ENCODE results near the gene FGF1.

The FGF1 gene

GRCh38 chr5:142618130-142618523, 67.8 kb downstream of the FGF1 start:
- ATAC-seq = peak; percentile 13; the same call in 1 of the 3 replicates
- TF ChIP-seq PATZ1 (CRISPR knock-in tag; IDR thresholded peaks at IDR 0.05; ENCODE audit: borderline replicate concordance) = no peak
- no peak for TF ChIP-seq TOX (CRISPR knock-in tag; IDR thresholded peaks at IDR 0.05; ENCODE audit: borderline replicate concordance)
- TF ChIP-seq ISL1 (CRISPR knock-in tag; IDR thresholded peaks at IDR 0.05) = no peak
- TF ChIP-seq SNAI2 (CRISPR knock-in tag; IDR thresholded peaks at IDR 0.05) = no peak

DNA sequence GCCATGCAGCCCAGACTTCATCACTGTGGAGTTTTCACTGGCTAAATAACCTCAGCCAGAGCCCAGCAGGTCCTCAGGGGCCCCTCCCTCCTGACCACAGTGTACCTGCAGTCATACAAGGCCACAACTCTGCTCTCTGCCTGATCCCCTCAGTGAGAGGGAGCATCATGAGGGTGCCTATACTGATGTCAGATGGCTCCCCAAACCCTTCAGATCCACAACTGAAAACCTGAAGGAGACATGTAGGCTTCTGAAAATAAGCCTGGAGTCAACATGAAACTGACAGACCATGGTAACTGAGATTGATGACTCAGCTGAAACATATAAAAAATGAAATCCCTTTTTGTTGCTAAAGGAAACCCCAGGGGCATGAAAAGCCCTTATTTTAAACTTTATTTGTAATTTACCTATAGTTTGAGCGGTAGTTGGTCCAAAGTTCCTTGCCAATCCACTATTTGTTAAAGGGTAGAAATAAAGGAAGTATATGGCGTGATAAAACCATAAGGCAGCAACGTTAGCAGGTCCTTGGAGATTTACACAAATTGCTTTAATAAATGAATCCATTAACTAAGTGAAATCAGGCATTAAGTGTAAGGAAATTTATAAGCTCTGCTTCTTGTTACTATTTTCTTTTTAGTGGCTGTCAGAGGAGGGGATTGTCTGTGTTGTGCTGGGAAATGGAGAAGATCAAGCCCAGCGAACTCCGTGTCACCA, 68.3 kb downstream of the FGF1 start:
- ATAC-seq = no peak
- TF ChIP-seq TSHZ2 (CRISPR knock-in tag; IDR thresholded peaks at IDR 0.05) (no peak), OSR1 (CRISPR knock-in tag; IDR thresholded peaks at IDR 0.05) (no peak), ZFP30 (CRISPR knock-in tag; IDR thresholded peaks at IDR 0.05) (no peak), GLIS3 (CRISPR knock-in tag; IDR thresholded peaks at IDR 0.05) (no peak), ZFP3 (CRISPR knock-in tag; IDR thresholded peaks at IDR 0.05) (no peak), TCF4 (CRISPR knock-in tag; IDR thresholded peaks at IDR 0.05; ENCODE audit: borderline replicate concordance) (no peak), ZNF8 (CRISPR knock-in tag; IDR thresholded peaks at IDR 0.05) (no peak), PATZ1 (CRISPR knock-in tag; IDR thresholded peaks at IDR 0.05; ENCODE audit: borderline replicate concordance) (no peak), SNAI2 (CRISPR knock-in tag; IDR thresholded peaks at IDR 0.05) (no peak), RARB (CRISPR knock-in tag; IDR thresholded peaks at IDR 0.05) (no peak), ZNF565 (CRISPR knock-in tag; conservative IDR thresholded peaks at IDR 0.05; ENCODE audit: low read depth) (no peak), CREB5 (CRISPR knock-in tag; IDR thresholded peaks at IDR 0.05; ENCODE audit: low read depth) (no peak), ARNTL (CRISPR knock-in tag; IDR thresholded peaks at IDR 0.05; ENCODE audit: borderline replicate concordance, low read depth) (no peak), TOX (CRISPR knock-in tag; IDR thresholded peaks at IDR 0.05; ENCODE audit: borderline replicate concordance) (no peak), ESRRG (CRISPR knock-in tag; IDR thresholded peaks at IDR 0.05) (no peak), CSDC2 (CRISPR knock-in tag; IDR thresholded peaks at IDR 0.05) (no peak), PPARA (CRISPR knock-in tag; IDR thresholded peaks at IDR 0.05; ENCODE audit: borderline replicate concordance) (no peak)
- TF ChIP-seq, protein P1, sequence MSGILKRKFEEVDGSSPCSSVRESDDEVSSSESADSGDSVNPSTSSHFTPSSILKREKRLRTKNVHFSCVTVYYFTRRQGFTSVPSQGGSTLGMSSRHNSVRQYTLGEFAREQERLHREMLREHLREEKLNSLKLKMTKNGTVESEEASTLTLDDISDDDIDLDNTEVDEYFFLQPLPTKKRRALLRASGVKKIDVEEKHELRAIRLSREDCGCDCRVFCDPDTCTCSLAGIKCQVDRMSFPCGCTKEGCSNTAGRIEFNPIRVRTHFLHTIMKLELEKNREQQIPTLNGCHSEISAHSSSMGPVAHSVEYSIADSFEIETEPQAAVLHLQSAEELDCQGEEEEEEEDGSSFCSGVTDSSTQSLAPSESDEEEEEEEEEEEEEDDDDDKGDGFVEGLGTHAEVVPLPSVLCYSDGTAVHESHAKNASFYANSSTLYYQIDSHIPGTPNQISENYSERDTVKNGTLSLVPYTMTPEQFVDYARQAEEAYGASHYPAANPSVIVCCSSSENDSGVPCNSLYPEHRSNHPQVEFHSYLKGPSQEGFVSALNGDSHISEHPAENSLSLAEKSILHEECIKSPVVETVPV (CRISPR knock-in tag; IDR thresholded peaks at IDR 0.05) = no peak
- TF ChIP-seq, protein P2, sequence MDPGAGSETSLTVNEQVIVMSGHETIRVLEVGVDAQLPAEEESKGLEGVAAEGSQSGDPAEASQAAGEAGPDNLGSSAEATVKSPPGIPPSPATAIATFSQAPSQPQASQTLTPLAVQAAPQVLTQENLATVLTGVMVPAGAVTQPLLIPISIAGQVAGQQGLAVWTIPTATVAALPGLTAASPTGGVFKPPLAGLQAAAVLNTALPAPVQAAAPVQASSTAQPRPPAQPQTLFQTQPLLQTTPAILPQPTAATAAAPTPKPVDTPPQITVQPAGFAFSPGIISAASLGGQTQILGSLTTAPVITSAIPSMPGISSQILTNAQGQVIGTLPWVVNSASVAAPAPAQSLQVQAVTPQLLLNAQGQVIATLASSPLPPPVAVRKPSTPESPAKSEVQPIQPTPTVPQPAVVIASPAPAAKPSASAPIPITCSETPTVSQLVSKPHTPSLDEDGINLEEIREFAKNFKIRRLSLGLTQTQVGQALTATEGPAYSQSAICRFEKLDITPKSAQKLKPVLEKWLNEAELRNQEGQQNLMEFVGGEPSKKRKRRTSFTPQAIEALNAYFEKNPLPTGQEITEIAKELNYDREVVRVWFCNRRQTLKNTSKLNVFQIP (CRISPR knock-in tag; IDR thresholded peaks at IDR 0.05; ENCODE audit: borderline replicate concordance, low read depth) = no peak
